HEK293 (cell line): ENCODE results near the gene SAMD8.

Experiments
- CTCF ChIA-PET: fragments of 350-600 bp; formaldehyde crosslinking; extraction: SDS; loops from one replicate; lab custom pipeline; 2021; ENCODE audit warnings: antibody characterized with exemption; lab: Yijun Ruan, JAX
- POLR2A ChIA-PET: fragments of 300-600 bp; formaldehyde crosslinking; extraction: SDS; loops from one replicate; lab custom pipeline; 2020; ENCODE audit warnings: antibody characterized with exemption, inconsistent platforms; lab: Yijun Ruan, JAX
- H3K27ac ChIP-seq: fragments of 200-500 bp; sonication (Bioruptor generic); 2 replicates; pipeline ENCODE4 v1.5.1; 2014; ENCODE audit warnings: low read depth, low read length, control low read depth, inconsistent platforms; ENCODE audit errors: extremely low read depth
- H3K36me3 ChIP-seq, 2 experiments: fragments of 200-500 bp in 1 of 2; sonication (Bioruptor generic) in 1 of 2; 1 replicate in 1 of 2; 2 replicates in 1 of 2; pipeline ENCODE4 v1.5.1; 2014 to 2017; ENCODE audit warnings: inconsistent platforms in 2 of 2, low read length in 2 of 2; ENCODE audit not compliant: control insufficient read depth in 2 of 2, insufficient read depth in 1 of 2
- H3K4me1 ChIP-seq: fragments of 200-500 bp; sonication (Bioruptor generic); 2 replicates; pipeline ENCODE4 v1.5.1; 2014; ENCODE audit warnings: mild to moderate bottlenecking, low read length, inconsistent platforms; ENCODE audit not compliant: control insufficient read depth, insufficient read depth
- H3K4me3 ChIP-seq: 2 replicates; pipeline ENCODE4 v1.5.1; 2011; ENCODE audit warnings: low read depth, mild to moderate bottlenecking, control low read depth, low read length, moderate library complexity
- H3K9me3 ChIP-seq: fragments of 200-500 bp; sonication (Bioruptor generic); 2 replicates; pipeline ENCODE4 v1.5.1; 2014; ENCODE audit warnings: low read depth, low read length, inconsistent platforms; ENCODE audit not compliant: control insufficient read depth, insufficient read depth
- KLF1 ChIP-seq: fragments of 450-650 bp; formaldehyde crosslinking; IDR thresholded peaks from 2 replicates; pipeline ENCODE4 v1.5.1; 2016; ENCODE audit warnings: missing biosample characterization, missing genetic modification characterization
- KLF7 ChIP-seq: fragments of 450-650 bp; formaldehyde crosslinking; IDR thresholded peaks from 2 replicates; pipeline ENCODE4 v1.5.1; 2016; ENCODE audit warnings: missing biosample characterization, missing genetic modification characterization, borderline replicate concordance
- MEIS1 ChIP-seq: sonication (generic); formaldehyde crosslinking; IDR thresholded peaks from 2 replicates; pipeline ENCODE4 v1.8.1; 2022; ENCODE audit warnings: missing genetic modification reagents, mild to moderate bottlenecking, borderline replicate concordance
- PBX3 ChIP-seq: sonication (generic); formaldehyde crosslinking; IDR thresholded peaks from 2 replicates; pipeline ENCODE4 v1.8.1; 2022; ENCODE audit warnings: mild to moderate bottlenecking, moderate library complexity, missing genetic modification reagents
- TRIM28 ChIP-seq: IDR thresholded peaks from 2 replicates; pipeline ENCODE4 v1.6.1; 2011; ENCODE audit warnings: low read length, control low read depth, borderline replicate concordance
- TSHZ1 ChIP-seq: fragments of 450-650 bp; formaldehyde crosslinking; IDR thresholded peaks from 2 replicates; pipeline ENCODE4 v1.5.1; 2016; ENCODE audit warnings: missing biosample characterization, missing genetic modification characterization, borderline replicate concordance
- YY1 ChIP-seq: fragments of 450-650 bp; formaldehyde crosslinking; IDR thresholded peaks from 2 replicates; pipeline ENCODE4 v1.5.1; 2018; ENCODE audit warnings: missing biosample characterization, missing genetic modification characterization
- YY2 ChIP-seq: fragments of 450-650 bp; formaldehyde crosslinking; IDR thresholded peaks from 2 replicates; pipeline ENCODE4 v1.5.1; 2016; ENCODE audit warnings: missing biosample characterization, missing genetic modification characterization
- ZBTB1 ChIP-seq: fragments of 450-650 bp; formaldehyde crosslinking; IDR thresholded peaks from 2 replicates; pipeline ENCODE4 v1.5.1; 2016; ENCODE audit warnings: missing biosample characterization, missing genetic modification characterization
- ZBTB17 ChIP-seq: fragments of 450-650 bp; formaldehyde crosslinking; IDR thresholded peaks from 2 replicates; pipeline ENCODE4 v1.5.1; 2016; ENCODE audit warnings: missing biosample characterization, missing genetic modification characterization
- ZEB2 ChIP-seq: fragments of 450-650 bp; formaldehyde crosslinking; IDR thresholded peaks from 2 replicates; pipeline ENCODE4 v1.5.1; 2016; ENCODE audit warnings: missing biosample characterization, missing genetic modification characterization
- ZNF132 ChIP-seq: fragments of 450-650 bp; formaldehyde crosslinking; IDR thresholded peaks from 2 replicates; pipeline ENCODE4 v1.5.1; 2017; ENCODE audit warnings: missing biosample characterization, missing genetic modification characterization, borderline replicate concordance
- ZNF155 ChIP-seq: fragments of 450-650 bp; formaldehyde crosslinking; IDR thresholded peaks from 2 replicates; pipeline ENCODE4 v1.5.1; 2016; ENCODE audit warnings: missing biosample characterization, missing genetic modification characterization
- ZNF211 ChIP-seq: fragments of 450-650 bp; formaldehyde crosslinking; IDR thresholded peaks from 2 replicates; pipeline ENCODE4 v1.5.1; 2016; ENCODE audit warnings: low read depth, missing biosample characterization, missing genetic modification characterization
- ZNF214 ChIP-seq: fragments of 450-650 bp; formaldehyde crosslinking; IDR thresholded peaks from 2 replicates; pipeline ENCODE4 v1.5.1; 2017; ENCODE audit warnings: missing biosample characterization, mild to moderate bottlenecking, missing genetic modification characterization, borderline replicate concordance
- ZNF335 ChIP-seq: fragments of 450-650 bp; formaldehyde crosslinking; conservative IDR thresholded peaks from 2 replicates; pipeline ENCODE4 v1.5.1; 2016; ENCODE audit warnings: missing biosample characterization, missing genetic modification characterization
- ZNF341 ChIP-seq: fragments of 450-650 bp; formaldehyde crosslinking; IDR thresholded peaks from 2 replicates; pipeline ENCODE4; 2016; ENCODE audit warnings: low read depth, missing biosample characterization, missing genetic modification characterization
- ZNF350 ChIP-seq: fragments of 450-650 bp; formaldehyde crosslinking; IDR thresholded peaks from 2 replicates; pipeline ENCODE4 v1.5.0; 2017; ENCODE audit warnings: missing biosample characterization, mild to moderate bottlenecking, missing genetic modification characterization
- ZNF354C ChIP-seq: fragments of 450-650 bp; formaldehyde crosslinking; IDR thresholded peaks from 2 replicates; pipeline ENCODE4 v1.5.1; 2016; ENCODE audit warnings: missing biosample characterization, missing genetic modification characterization, low read depth, borderline replicate concordance
- ZNF362 ChIP-seq: fragments of 450-650 bp; formaldehyde crosslinking; IDR thresholded peaks from 2 replicates; pipeline ENCODE4 v1.5.1; 2016; ENCODE audit warnings: missing biosample characterization, missing genetic modification characterization
- ZNF394 ChIP-seq: fragments of 450-650 bp; formaldehyde crosslinking; IDR thresholded peaks from 2 replicates; pipeline ENCODE4 v1.5.1; 2016; ENCODE audit warnings: missing biosample characterization, missing genetic modification characterization, mild to moderate bottlenecking, moderate library complexity, borderline replicate concordance
- ZNF48 ChIP-seq: fragments of 450-650 bp; formaldehyde crosslinking; IDR thresholded peaks from 2 replicates; pipeline ENCODE4 v1.5.1; 2016; ENCODE audit warnings: missing biosample characterization, missing genetic modification characterization
- ZNF488 ChIP-seq: fragments of 450-650 bp; formaldehyde crosslinking; IDR thresholded peaks from 2 replicates; pipeline ENCODE4 v1.5.1; 2016; ENCODE audit warnings: missing biosample characterization, missing genetic modification characterization
- ZNF514 ChIP-seq: fragments of 450-650 bp; formaldehyde crosslinking; IDR thresholded peaks from 2 replicates; pipeline ENCODE4 v1.5.1; 2016; ENCODE audit warnings: missing biosample characterization, missing genetic modification characterization
- ZNF600 ChIP-seq: fragments of 450-650 bp; formaldehyde crosslinking; IDR thresholded peaks from 2 replicates; pipeline ENCODE4 v1.5.1; 2016; ENCODE audit warnings: missing biosample characterization, missing genetic modification characterization
- ZNF629 ChIP-seq: fragments of 450-650 bp; formaldehyde crosslinking; IDR thresholded peaks from 2 replicates; pipeline ENCODE4 v1.5.1; 2017; ENCODE audit warnings: missing biosample characterization, missing genetic modification characterization
- ZNF654 ChIP-seq: fragments of 450-650 bp; formaldehyde crosslinking; IDR thresholded peaks from 2 replicates; pipeline ENCODE4 v1.5.1; 2016; ENCODE audit warnings: low read depth, missing biosample characterization, missing genetic modification characterization
- ZNF707 ChIP-seq: fragments of 450-650 bp; formaldehyde crosslinking; IDR thresholded peaks from 2 replicates; pipeline ENCODE4 v1.5.1; 2016; ENCODE audit warnings: missing biosample characterization, missing genetic modification characterization

SAMD8 gene

GRCh38 chr10:75209086-75209920 lies 97.8 kb downstream of the SAMD8 start:
- TF ChIP-seq ZNF600 (tag by site-specific recombination) (0 out of 2 replicates have a peak, but pooled peaks have one; percentile 8), ZNF362 (tag by site-specific recombination) (0 out of 2 replicates have a peak, but pooled peaks have one; percentile 15), ZBTB1 (tag by site-specific recombination) (no peak), ZNF155 (tag by site-specific recombination) (no peak), YY1 (peak; percentile 11; the same call in 1 of the 2 replicates), KLF7 (0 out of 2 replicates have a peak, but pooled peaks have one; percentile 16)
- H3K4me1 ChIP-seq = peaks cover 2% of the 10 kb centered on the region; the same call in 1 of the 2 replicates
- CTCF ChIA-PET = interaction anchor here (0.9 to 1.3 kb wide), 6 partner anchors 15 to 27 kb away, joined by 3 to 6 read pairs (median 4); partner anchors contain the start of gene COMTD1
- peak overlapping the region; percentile 95 for H3K4me3 ChIP-seq
- POLR2A ChIA-PET = interaction anchor here (0.6 to 3.4 kb wide), 9 partner anchors 8 to 1209 kb away, joined by 3 to 36 read pairs (median 8); partner anchors contain the start of gene COMTD1
- peaks cover 15 to 25% of the 10 kb centered on the region in 2 experiments; a peak in 2 of 3 replicates for H3K36me3 ChIP-seq
- H3K9me3 ChIP-seq = no peaks in the 10 kb centered on the region
- H3K27ac ChIP-seq = peak overlapping the region; percentile 97; the same call in 1 of the 2 replicates

- peaks cover 21 to 31% of the 10 kb centered on the region in 2 experiments; a peak in 2 of 3 replicates for H3K36me3 ChIP-seq
- peaks cover 2% of the 10 kb centered on the region; the same call in 1 of the 2 replicates for H3K4me1 ChIP-seq
- TF ChIP-seq ZNF629 (tag by site-specific recombination) (no peak), ZNF211 (tag by site-specific recombination) (no peak), ZNF514 (tag by site-specific recombination) (no peak), ZNF214 (tag by site-specific recombination) (no peak), TRIM28 (no peak), ZNF132 (tag by site-specific recombination) (no peak), ZNF707 (tag by site-specific recombination) (no peak), KLF1 (tag by site-specific recombination) (peak; percentile 77), YY2 (tag by site-specific recombination) (no peak), ZNF488 (tag by site-specific recombination) (no peak), TSHZ1 (tag by site-specific recombination) (no peak), ZNF354C (no peak), ZBTB17 (tag by site-specific recombination) (0 out of 2 replicates have a peak, but pooled peaks have one; percentile 45), ZNF350 (tag by site-specific recombination) (no peak), ZEB2 (no peak), ZNF48 (tag by site-specific recombination) (no peak), ZNF341 (no peak), MEIS1 (CRISPR knock-in tag) (no peak), ZNF335 (tag by site-specific recombination) (peak; percentile 85; the same call in 1 of the 2 replicates), ZNF394 (tag by site-specific recombination) (no peak), PBX3 (CRISPR knock-in tag) (no peak), ZNF654 (tag by site-specific recombination) (no peak)
Measured at GRCh38 chr10:75209921-75210281, 98.4 kb downstream of the SAMD8 start.

More at GRCh38 chr10:75209921-75210281, 98.4 kb downstream of the SAMD8 start:
- CTCF ChIA-PET = interaction anchor here (0.6 to 1.3 kb wide), 8 partner anchors 15 to 1512 kb away, joined by 3 to 6 read pairs (median 4); partner anchors contain the start of gene COMTD1
- POLR2A ChIA-PET = interaction anchor here (0.6 to 3.4 kb wide), 11 partner anchors 9 to 1210 kb away, joined by 3 to 36 read pairs (median 8); partner anchors contain the start of genes COMTD1 and SAMD8
- no peaks in the 10 kb centered on the region for H3K9me3 ChIP-seq
- peak overlapping the region; percentile 97 for H3K27ac ChIP-seq
- H3K4me3 ChIP-seq = peak overlapping the region; percentile 95
